K562 (cell line): Measurements from ENCODE around the gene CARS2. TPM values are rescaled to one million over a fixed set of nuclear protein-coding genes. Genes with fewer than 3 reads are reported as not detected.

ENCODE experiments used
- BRD9 ChIP-seq: fragments of 450-650 bp; IDR thresholded peaks from 2 replicates; pipeline ENCODE4 v1.6.1; 2018; ENCODE audit warnings: low read depth; ENCODE audit not compliant: partially characterized antibody
- BRF1 ChIP-seq: IDR thresholded peaks from 3 replicates; pipeline ENCODE4 v1.6.1; 2011; ENCODE audit warnings: borderline replicate concordance, mild to moderate bottlenecking; ENCODE audit not compliant: insufficient read length; ENCODE audit errors: extremely low read depth
- CHCHD3 ChIP-seq: fragments of 250-450 bp; sonication (Bioruptor Pico); IDR thresholded peaks from 2 replicates; pipeline ENCODE4 v2.1.2; 2022; ENCODE audit warnings: mild to moderate bottlenecking
- CREB5 ChIP-seq: fragments of 250-450 bp; sonication (Bioruptor Pico); IDR thresholded peaks from 2 replicates; pipeline ENCODE4 v1.5.0; 2020; ENCODE audit warnings: mild to moderate bottlenecking
- DMBX1 ChIP-seq: fragments of 250-450 bp; sonication (Bioruptor Pico); IDR thresholded peaks from 2 replicates; pipeline ENCODE4 v1.8.0; 2022; ENCODE audit warnings: inconsistent platforms, mild to moderate bottlenecking, moderate library complexity, borderline replicate concordance
- ERF ChIP-seq: fragments of 450-650 bp; formaldehyde crosslinking; IDR thresholded peaks from 2 replicates; pipeline ENCODE4 v1.4.0; 2020; ENCODE audit warnings: mild to moderate bottlenecking, mixed read lengths
- ESRRA ChIP-seq: fragments of 450-650 bp; IDR thresholded peaks from 2 replicates; pipeline ENCODE4 v1.6.1; 2014; ENCODE audit warnings: low read depth, mild to moderate bottlenecking, moderate library complexity, borderline replicate concordance
- FOXA3 ChIP-seq, 2 experiments: fragments of 450-650 bp in 1 of 2; sonication (generic) in 1 of 2; formaldehyde crosslinking; IDR thresholded peaks in 1 of 2; conservative IDR thresholded peaks in 1 of 2; 2 replicates each; pipeline versions ENCODE4 v1.4.0 to v1.8.0; 2020 to 2022; ENCODE audit warnings: mild to moderate bottlenecking in 2 of 2, missing genetic modification reagents in 1 of 2
- POLR2G ChIP-seq: fragments of 200-400 bp; formaldehyde crosslinking; IDR thresholded peaks from 2 replicates; pipeline ENCODE4 v1.6.1; 2017; ENCODE audit warnings: low read depth, mild to moderate bottlenecking, antibody characterized with exemption, low read length, moderate library complexity
- TCF7 ChIP-seq: sonication (generic); IDR thresholded peaks from 2 replicates; pipeline ENCODE4 v1.6.1; 2016; ENCODE audit warnings: antibody characterized with exemption, borderline replicate concordance
- TEAD1 ChIP-seq, 2 experiments: fragments of 450-650 bp in 1 of 2; sonication (generic) in 1 of 2; formaldehyde crosslinking; IDR thresholded peaks; 2 replicates each; pipeline versions ENCODE4 v1.4.0 to v1.8.0; 2020 to 2022; ENCODE audit warnings: mild to moderate bottlenecking in 2 of 2, missing genetic modification reagents in 1 of 2
- ZNF217 ChIP-seq: sonication (generic); formaldehyde crosslinking; IDR thresholded peaks from 2 replicates; pipeline ENCODE4 v1.8.0; 2022; ENCODE audit warnings: mild to moderate bottlenecking, missing genetic modification reagents
- ZNF318 ChIP-seq, 2 experiments: fragments of 450-650 bp; IDR thresholded peaks; 2 replicates each; pipeline ENCODE4 v1.6.1; 2016; ENCODE audit warnings: mild to moderate bottlenecking in 2 of 2, borderline replicate concordance in 1 of 2, low read depth in 1 of 2, moderate library complexity in 1 of 2
- ZNF778 ChIP-seq: fragments of 450-650 bp; formaldehyde crosslinking; IDR thresholded peaks from 2 replicates; pipeline ENCODE4 v1.4.0; 2020; ENCODE audit warnings: mild to moderate bottlenecking, moderate library complexity
- polyA plus RNA-seq, 8 experiments: library from polyadenylated mRNA; depleted of rRNA in 4 of 8; stranded (reverse) in 5 of 8; unstranded in 3 of 8; fragments of >200 nt; fragmentation: Nextera tagmentation in 2 of 8; fragmentation: Illumina TruSeq in 1 of 8; extraction: Ambion mirVana in 2 of 8; extraction: Trizol in 1 of 8; gene quantifications; 2 replicates each; pipeline versions ENCODE4 v1.2.1 to v1.2.3, GENCODE V29; 2011 to 2014; ENCODE audit warnings: inconsistent platforms in 1 of 8, missing spikeins in 1 of 8
- total RNA-seq, 7 experiments: library from RNA; depleted of rRNA in 6 of 7; stranded (reverse); fragments of >200 nt in 6 of 7; fragmentation: Illumina TruSeq in 2 of 7; extraction: Trizol in 2 of 7; gene quantifications; 2 replicates each; pipeline versions ENCODE4 v1.2.1 to v1.2.3, GENCODE V29; 2011 to 2021; ENCODE audit warnings: low replicate concordance in 1 of 7
- TF ChIP-seq, protein P1 (sequence below): fragments of 200-400 bp; formaldehyde crosslinking; IDR thresholded peaks from 2 replicates; pipeline ENCODE4 v1.6.1; 2017; ENCODE audit warnings: mild to moderate bottlenecking, low read depth, low read length, moderate library complexity

The CARS2 gene
- total and polyA plus RNA-seq, 9 of the 15 experiments (the other 6 are each of a cell fraction or from before 2014, with no cell fraction given): 1.7 to 37.4 (median 30.5) TPM

DNA sequence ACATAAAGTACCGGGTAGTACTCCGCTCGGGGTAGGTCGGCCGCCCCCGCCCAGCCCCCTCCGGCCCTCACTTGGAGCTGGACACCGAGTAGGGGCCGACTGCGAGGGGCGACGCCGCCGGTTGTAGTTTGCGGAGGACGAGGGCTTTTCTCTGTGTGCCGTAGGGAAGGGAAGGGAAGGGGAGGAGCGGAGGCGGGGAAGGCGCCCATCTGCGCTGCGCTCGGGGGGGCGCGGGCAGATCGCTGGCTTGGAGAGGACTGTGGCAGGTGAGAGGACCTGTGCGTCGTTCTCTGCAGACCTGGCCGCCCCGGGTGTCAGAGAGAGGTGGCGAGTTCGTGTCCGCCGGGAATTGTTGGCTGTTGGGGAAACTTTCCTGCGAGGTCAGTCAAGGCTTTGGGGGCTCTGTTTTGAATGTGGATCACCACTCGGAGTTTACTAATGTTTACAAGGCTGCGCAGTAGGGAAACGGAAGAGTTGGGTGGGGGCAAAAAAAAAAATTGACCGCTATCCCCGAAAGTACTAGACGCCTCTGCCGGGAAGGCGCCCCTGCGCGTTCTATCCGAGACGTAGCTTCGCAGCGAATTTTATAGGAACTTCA is 9.0 kb upstream of the CARS2 start (continued):
- TF ChIP-seq ZNF318 (IDR thresholded peaks at IDR 0.05; ENCODE audit: borderline replicate concordance in 1 of 2, low read depth in 1 of 2) (no peak), ZNF217 (CRISPR knock-in tag) (no peak), CHCHD3 (CRISPR knock-in tag) (peak; percentile 95), ESRRA (no peak), TEAD1 (CRISPR knock-in tag; IDR thresholded peaks at IDR 0.05) (peak in 1 of 2 experiments; percentile 63; a peak in 1 of 4 replicates), BRF1 (no peak), POLR2G (peak; percentile 89), BRD9 (no peak), FOXA3 (CRISPR knock-in tag; conservative IDR thresholded peaks at IDR 0.05 in 1 of 2, IDR thresholded peaks at IDR 0.05 in 1 of 2) (peak in 1 of 2 experiments; percentile 62; a peak in 2 of 4 replicates), DMBX1 (no peak), ERF (CRISPR knock-in tag) (no peak), TCF7 (no peak), CREB5 (CRISPR knock-in tag) (no peak), ZNF778 (no peak)
- TF ChIP-seq, protein P1, sequence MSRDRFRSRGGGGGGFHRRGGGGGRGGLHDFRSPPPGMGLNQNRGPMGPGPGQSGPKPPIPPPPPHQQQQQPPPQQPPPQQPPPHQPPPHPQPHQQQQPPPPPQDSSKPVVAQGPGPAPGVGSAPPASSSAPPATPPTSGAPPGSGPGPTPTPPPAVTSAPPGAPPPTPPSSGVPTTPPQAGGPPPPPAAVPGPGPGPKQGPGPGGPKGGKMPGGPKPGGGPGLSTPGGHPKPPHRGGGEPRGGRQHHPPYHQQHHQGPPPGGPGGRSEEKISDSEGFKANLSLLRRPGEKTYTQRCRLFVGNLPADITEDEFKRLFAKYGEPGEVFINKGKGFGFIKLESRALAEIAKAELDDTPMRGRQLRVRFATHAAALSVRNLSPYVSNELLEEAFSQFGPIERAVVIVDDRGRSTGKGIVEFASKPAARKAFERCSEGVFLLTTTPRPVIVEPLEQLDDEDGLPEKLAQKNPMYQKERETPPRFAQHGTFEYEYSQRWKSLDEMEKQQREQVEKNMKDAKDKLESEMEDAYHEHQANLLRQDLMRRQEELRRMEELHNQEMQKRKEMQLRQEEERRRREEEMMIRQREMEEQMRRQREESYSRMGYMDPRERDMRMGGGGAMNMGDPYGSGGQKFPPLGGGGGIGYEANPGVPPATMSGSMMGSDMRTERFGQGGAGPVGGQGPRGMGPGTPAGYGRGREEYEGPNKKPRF: no peak
